HG03565 (cell line): ENCODE data around the gene CHKA.

ENCODE experiments used
- ATAC-seq: cut with Tn5 transposase; IDR thresholded peaks from one replicate; pipeline ENCODE4 v1.9.1; 2021; ENCODE audit warnings: mild to moderate bottlenecking, moderate library complexity; ENCODE audit not compliant: unreplicated experiment

Gene CHKA

GRCh38 chr11:68076371-68077042 is 44.7 kb downstream of the CHKA start:
- no peak for ATAC-seq

DNA sequence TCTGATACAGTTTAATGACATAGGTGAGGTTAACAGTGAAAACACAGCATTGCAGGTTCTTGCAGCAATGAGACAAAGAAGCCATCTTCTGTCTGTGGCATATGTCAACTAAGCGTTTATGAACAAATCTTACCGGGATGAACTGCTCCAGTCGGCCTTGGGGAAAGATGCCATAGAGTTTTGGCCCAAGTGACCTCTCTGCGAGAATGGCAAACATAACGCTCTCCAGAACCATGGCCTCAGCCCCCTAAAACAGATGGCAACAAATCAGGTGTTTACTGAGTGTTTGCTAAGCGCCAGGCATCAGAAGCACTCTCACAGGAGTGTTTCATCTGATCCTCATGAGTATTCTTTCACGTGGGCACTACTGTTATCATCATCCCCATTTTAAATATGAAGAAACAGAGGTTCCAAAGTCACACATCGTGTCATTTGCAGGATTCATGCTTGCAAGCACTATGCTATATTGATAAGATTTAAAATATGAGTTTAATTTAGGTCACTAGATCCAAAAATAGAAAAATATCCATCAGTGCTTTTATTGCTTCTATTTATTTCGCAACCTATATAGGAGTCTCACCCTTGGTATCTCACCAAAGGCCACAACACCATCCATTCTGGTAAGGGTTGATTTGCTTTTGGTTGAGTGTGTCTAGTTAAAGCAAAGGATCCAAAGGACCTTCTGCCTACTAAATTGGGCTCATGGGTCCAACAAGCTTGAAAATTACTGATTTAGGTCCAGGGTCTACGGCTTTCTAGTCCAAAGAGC is 46.4 kb downstream of the CHKA start:
- ATAC-seq = no peak

DNA sequence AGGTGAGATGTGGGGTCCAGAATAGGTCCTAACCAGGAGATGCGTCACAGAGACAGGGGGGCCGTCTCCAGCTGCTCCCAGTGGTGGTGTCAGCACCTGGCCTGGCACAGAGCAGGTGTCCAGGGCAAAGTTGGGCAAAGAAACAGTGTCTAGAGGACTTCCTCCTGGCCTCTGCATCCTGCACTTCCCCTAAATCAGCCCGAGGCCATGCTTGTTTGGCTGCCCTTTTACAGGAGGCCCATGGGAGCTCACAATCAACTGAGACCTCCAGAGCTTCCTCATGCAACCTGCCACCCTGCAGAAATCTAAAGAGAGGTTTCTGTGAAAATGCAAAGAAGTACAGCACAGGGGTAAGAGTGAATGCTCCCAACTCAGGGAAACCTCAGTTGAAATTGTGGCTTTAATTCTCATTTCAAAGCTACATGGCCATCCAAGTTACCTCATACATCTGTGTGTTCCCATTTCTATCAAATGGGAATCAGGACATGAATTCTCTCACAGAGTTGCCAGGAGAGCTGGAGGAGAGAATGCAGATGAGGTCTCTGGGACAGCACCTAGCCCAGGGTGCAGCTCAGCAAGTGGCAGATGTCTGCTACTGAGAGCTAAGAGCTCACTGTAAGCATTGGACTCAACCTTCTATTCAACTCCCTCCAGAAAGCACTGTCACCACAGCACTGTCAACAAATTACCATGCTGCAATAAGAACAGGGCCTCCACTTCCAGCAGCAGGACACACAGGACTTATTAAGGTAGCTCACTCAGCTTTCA is 49.7 kb downstream of the CHKA start:
- ATAC-seq = no peak

DNA sequence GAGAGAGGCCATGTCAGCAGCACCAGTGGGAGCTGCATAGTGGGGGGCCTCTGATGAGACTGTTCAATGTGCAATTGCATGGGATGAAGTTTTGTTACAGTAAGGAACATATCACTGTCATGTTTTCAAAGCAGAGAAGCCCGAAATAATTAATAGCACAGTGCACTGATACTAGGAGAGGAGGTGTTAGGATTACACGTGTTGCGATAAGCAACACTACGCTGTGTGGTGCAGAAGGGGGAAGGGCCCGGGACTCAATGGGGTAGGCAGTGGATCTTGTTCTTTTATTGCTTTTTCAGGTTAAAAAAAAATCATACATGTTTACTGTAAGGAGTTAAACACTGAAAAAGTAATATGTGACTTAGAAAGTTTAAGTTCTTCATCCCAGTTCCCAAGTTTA is 53.2 kb downstream of the CHKA start:
- no peak for ATAC-seq

GRCh38 chr11:68066742-68067141 is 54.4 kb downstream of the CHKA start:
- ATAC-seq = no peak

- no peak for ATAC-seq
Observed at GRCh38 chr11:68065841-68066240, 55.3 kb downstream of the CHKA start.

- ATAC-seq = no peak
Observed at GRCh38 chr11:68064926-68065325, 56.3 kb downstream of the CHKA start.

DNA sequence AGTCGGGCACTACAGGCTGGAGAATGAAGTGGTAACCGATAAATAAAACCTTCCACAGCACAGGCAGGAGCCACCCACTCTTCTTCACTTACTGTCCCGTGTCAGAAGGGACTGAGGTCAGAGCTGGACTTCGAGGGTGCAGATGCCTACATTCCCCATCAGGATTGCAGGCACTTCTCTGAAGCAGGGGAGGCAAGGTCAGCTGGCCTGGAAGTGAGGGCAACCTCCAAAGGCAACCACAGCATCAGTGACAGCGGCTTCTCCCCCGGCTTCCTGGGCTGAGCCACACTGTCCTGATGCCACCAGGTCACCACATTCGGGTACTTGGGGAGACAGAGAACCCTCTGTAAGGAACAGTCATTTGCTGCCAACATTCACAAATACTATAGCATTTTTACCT is 59.7 kb downstream of the CHKA start:
- ATAC-seq = no peak

DNA sequence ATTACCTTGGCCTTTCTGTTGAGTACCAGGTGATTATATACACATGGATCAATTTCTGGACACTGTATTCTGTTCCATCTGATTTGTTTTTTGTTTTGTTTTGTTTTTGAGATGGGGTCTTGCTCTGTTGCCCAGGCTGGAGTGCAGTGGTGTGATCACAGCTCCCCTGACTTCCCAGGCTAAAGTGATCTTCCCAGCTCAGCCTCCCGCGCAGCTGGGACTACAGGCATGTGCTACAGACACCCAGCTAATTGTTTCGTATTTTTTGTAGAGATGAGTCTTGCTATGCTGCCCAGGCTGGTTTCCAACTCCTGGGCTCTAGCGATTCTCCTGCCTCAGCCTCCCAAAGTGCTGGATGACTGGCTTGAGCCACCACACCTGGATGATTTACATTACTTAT is 63.4 kb downstream of the CHKA start:
- no peak for ATAC-seq

GRCh38 chr11:68056317-68057285 is 64.6 kb downstream of the CHKA start:
- no peak for ATAC-seq

DNA sequence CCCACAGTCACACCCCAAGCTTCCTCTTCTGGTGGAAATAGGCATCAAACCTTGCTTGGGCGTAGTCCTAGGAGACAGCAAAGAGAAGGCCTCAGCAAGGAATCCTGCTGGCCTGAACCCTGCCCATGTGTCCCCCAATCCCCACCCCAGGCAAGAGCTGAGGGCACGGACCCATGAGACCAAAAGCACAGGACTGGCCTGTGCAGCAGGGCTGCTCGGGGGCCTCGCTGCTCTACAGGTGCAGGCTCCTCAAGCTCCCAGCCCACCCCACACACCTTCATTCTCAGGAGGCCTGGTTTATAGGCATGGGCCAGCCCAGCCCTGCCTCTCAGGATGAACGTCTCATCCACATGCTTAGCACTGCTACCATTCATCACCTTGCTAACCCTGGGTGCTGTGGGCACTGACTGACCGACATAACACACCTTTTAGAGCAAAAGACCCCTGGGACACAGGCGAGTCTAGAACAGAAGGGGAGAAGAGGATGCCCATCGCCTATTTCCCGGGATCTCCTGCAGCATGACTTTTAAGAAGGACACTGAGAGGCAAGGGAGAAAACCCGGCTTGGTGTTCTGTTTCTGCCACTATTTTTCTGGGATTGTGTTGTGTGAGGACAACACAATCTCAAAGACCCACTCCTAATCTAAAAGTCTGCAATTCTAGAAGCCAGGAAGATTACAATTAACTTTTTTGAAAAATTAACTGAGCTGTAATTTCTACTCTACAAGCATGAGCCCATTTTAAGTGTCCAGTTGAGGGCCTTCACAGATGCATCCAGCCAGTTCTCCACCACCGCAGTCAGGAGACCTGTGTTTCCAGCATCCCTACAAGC is 67.0 kb downstream of the CHKA start:
- ATAC-seq = no peak

DNA sequence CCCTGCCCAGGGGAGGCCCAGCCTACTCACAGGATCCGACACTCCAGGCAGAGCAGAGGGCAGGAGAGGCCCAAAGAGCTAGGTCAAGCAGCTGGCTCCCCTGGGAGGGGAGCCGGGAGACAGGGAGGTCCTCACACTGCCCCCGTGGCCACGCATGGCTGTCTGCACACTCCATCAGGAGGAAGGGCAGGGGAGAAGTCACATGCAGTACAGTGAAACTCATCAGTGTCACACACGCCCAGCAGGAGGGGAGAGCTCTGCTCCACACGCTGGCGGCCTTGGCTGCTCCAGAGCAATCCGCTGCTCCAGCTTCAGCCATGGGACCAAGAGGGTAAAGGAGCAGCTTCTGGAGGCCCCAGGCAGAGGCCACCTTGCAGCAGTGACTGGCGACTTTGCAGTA is 68.1 kb downstream of the CHKA start:
- ATAC-seq = no peak

- no peak for ATAC-seq
Observed at GRCh38 chr11:68052137-68052873, 68.9 kb downstream of the CHKA start.

DNA sequence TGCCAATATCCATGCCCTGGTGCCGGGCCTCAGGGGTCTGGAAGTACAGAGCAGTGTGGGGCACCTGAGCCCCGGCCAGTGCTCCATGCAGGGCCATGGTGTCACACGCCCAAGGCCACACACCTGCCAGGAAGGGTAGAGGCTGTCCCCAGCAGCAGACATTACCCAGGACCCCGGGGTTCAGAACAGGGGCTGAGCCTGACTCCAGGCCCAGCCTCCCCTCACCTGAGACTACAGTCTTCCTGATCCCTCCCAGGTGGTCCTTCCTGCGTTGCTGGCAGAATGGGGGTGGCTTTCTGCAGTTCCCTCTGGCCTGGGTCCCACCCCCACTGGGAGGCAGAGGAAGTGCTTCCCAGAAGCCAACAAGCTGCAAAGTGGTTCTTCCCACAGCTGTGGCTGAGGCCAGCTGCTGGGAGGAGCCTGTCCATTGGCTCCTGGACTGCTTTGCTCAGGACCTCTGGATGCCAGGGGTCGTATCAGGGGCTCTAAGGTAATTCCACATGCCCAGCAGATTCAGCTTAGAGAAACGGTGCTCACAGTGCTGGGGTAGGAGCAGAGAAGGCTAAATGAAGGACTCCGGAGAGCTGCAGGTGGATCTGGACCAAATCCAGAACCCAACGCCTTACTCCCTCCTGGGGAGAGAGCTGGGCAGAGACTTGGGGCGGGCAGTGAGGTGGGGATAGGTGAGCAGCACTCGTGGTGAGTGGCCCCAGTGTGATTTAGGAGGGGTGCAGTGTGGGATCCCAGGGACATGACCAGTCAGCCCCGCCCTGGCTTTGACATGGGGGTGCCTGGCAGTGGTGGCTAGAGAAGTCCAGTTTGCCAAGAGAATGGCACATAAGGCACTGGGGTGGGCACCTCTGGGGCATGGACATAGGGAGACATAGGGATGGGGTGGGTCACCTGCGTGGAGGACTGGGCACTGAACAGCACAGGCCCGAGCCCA is 69.7 kb downstream of the CHKA start:
- ATAC-seq = no peak

DNA sequence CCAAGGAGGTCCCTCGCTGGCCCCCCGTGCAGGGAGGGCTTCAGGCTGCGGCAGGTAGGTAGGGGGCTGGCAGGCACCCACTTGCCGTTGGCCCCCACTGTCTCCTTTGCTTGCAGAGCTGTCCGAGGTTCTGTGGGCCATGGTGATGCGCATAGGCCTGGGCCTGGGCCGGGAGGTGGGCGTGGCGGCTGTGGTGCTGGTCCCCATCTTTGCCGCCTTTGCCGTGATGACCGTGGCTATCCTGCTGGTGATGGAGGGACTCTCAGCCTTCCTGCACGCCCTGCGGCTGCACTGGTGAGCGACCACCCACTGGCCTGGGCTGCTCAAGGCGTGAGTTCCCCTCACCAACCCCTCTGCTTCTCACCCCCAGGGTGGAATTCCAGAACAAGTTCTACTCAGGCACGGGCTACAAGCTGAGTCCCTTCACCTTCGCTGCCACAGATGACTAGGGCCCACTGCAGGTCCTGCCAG is 70.8 kb downstream of the CHKA start:
- no peak for ATAC-seq

DNA sequence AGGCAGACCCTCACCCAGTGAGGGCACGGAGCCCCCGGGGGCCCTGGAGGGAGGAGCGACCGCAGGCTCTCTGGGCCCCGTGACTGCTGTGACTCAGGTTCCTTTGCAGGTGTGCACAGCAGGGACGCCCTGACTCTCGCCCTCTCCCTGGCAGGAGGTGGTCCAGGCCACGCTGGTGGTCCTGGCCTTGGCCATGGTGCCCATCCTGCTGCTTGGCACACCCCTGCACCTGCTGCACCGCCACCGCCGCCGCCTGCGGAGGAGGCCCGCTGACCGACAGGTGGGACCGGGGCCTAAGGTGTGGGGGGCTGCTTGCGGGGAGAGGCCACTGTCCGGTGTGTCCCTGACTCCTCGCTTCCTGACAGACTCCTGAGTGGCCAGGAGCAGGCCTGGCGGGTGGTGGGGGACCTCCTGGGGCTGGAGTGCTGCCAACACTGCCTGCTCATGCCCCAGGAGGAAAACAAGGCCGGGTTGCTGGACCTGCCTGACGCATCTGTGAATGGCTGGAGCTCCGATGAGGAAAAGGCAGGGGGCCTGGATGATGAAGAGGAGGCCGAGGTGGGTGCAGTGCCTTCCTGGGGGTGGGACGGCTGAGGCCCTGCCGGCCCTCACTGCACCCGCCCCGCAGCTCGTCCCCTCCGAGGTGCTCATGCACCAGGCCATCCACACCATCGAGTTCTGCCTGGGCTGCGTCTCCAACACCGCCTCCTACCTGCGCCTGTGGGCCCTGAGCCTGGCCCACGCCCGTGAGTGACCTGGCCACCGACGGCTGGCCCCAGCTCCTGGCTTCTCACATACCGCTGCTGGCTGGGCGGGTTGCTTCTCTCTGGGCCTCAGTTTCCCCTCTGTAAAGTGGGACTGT is 71.4 kb downstream of the CHKA start:
- ATAC-seq = no peak
